Progenitor cell of endocrine pancreas (in vitro differentiated cells): ENCODE data around the gene MEOX2. TPM values are rescaled to one million over a fixed set of nuclear protein-coding genes. Genes with fewer than 3 reads are reported as not detected.

ENCODE experiments used
- DNase-seq: peaks from one replicate; pipeline ENCODE4 v3.0.0; 2021; ENCODE audit warnings: low spot score; ENCODE audit not compliant: unreplicated experiment
- H3K27ac Mint-ChIP-seq: 2 replicates; pipeline ENCODE4 v1.8.0; 2021; ENCODE audit warnings: mild to moderate bottlenecking, moderate library complexity, mixed read lengths
- H3K27me3 Mint-ChIP-seq: 2 replicates; pipeline ENCODE4 v1.8.0; 2021; ENCODE audit warnings: mixed read lengths
- H3K36me3 Mint-ChIP-seq: 2 replicates; pipeline ENCODE4 v1.8.0; 2022; ENCODE audit warnings: mixed read lengths; ENCODE audit not compliant: insufficient read depth
- H3K4me1 Mint-ChIP-seq: 2 replicates; pipeline ENCODE4 v1.8.0; 2021; ENCODE audit warnings: low read depth, mixed read lengths
- H3K4me3 Mint-ChIP-seq: 2 replicates; pipeline ENCODE4 v1.8.0; 2021; ENCODE audit warnings: low read depth, mild to moderate bottlenecking, moderate library complexity, mixed read lengths
- H3K9me3 Mint-ChIP-seq: 2 replicates; pipeline ENCODE4 v1.8.0; 2021; ENCODE audit warnings: low read depth, mixed read lengths
- CTCF ChIP-seq: fragments of 200-600 bp; sonication (generic); IDR thresholded peaks from one replicate; pipeline ENCODE4 v1.5.0; 2021; ENCODE audit warnings: antibody characterized with exemption, mild to moderate bottlenecking; ENCODE audit not compliant: unreplicated experiment
- total RNA-seq: library from RNA; stranded (reverse); gene quantifications from 2 replicates; pipeline ENCODE4 v1.2.1, GENCODE V29; 2021

The MEOX2 gene
- total RNA-seq, 1 donor from 2014 or later, result not detected

DNA sequence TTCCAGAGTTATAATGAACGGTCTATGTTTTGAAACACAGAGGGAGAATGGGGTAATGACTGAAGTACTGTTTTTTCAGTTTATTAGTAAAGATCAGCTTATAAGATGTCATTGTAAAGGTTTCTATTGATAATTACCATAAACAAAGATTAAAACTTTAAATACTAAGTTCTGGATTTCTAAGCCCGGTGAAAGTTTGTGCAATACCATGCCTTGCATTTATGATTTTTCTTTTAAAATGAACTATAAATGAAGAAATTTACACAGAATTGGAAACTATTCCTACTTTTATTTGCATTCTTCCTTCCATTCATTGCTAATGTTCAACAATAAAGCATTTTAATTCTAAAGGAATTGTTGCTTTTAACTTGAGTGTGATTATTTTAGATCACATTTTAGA is 4.9 kb downstream of the MEOX2 start:
- no peak for TF ChIP-seq CTCF
- Mint-ChIP-seq H3K4me1 (peaks cover 10% of the 10 kb centered on the region), H3K27me3 (peaks cover 52% of the 10 kb centered on the region), H3K27ac (no peak overlapping the region), H3K36me3 (no peaks in the 10 kb centered on the region), H3K4me3 (no peak overlapping the region), H3K9me3 (no peaks in the 10 kb centered on the region)
- no peak for DNase-seq

DNA sequence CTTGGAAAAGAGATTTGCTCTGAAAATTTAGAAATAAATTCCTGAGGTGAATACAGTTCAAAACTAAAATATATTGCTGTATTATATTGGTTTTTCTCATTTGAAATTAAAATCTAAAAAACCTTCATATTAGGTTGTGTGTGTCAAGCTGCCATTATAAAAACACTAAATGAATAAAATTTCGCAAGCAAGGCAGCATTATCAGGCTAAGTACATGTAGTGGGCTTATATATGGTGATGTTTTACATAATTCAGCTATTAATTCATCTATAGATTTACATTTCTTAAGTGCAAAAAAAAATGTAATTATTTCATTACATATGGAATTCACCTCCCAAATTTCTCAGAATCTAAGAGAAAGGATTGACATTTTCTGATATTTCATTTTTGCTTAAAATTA is 5.3 kb downstream of the MEOX2 start:
- Mint-ChIP-seq H3K27me3 (peaks cover 47% of the 10 kb centered on the region), H3K4me3 (no peak overlapping the region)
- DNase-seq, result no peak

GRCh38 chr7:15680446-15680845 is 6.0 kb downstream of the MEOX2 start:
- Mint-ChIP-seq H3K36me3 (no peaks in the 10 kb centered on the region), H3K27me3 (peaks cover 40% of the 10 kb centered on the region), H3K27ac (no peak overlapping the region), H3K4me3 (no peak overlapping the region), H3K9me3 (no peaks in the 10 kb centered on the region), H3K4me1 (no peaks in the 10 kb centered on the region)
- DNase-seq, result no peak
- TF ChIP-seq CTCF, result no peak

More for the DNA sequence above, 5.3 kb downstream of the MEOX2 start:
- Mint-ChIP-seq H3K9me3 (no peaks in the 10 kb centered on the region), H3K27ac (no peak overlapping the region), H3K36me3 (no peaks in the 10 kb centered on the region), H3K4me1 (peaks cover 7% of the 10 kb centered on the region)
- no peak for TF ChIP-seq CTCF

GRCh38 chr7:15679306-15679705 is 7.2 kb downstream of the MEOX2 start:
- Mint-ChIP-seq H3K27me3 (peaks cover 28% of the 10 kb centered on the region), H3K27ac (no peak overlapping the region), H3K9me3 (no peaks in the 10 kb centered on the region), H3K4me3 (no peak overlapping the region), H3K4me1 (no peaks in the 10 kb centered on the region), H3K36me3 (no peaks in the 10 kb centered on the region)
- DNase-seq, result no peak
- TF ChIP-seq CTCF, result no peak

- Mint-ChIP-seq H3K36me3 (no peaks in the 10 kb centered on the region), H3K27me3 (peaks cover 22% of the 10 kb centered on the region), H3K27ac (no peak overlapping the region), H3K4me1 (no peaks in the 10 kb centered on the region), H3K4me3 (no peak overlapping the region), H3K9me3 (no peaks in the 10 kb centered on the region)
- no peak for TF ChIP-seq CTCF
- no peak for DNase-seq
Observed at GRCh38 chr7:15678653-15679052, 7.8 kb downstream of the MEOX2 start.
